GM19328 (cell line): ENCODE data around the gene RNU1-4.
"Not testable (repeated sequence)": the region's sequence is repeated elsewhere in the genome, so short reads cannot be mapped to it uniquely, and the experiment has no call there.

ENCODE experiments used
- ATAC-seq: cut with Tn5 transposase; IDR thresholded peaks from one replicate; pipeline ENCODE4 v1.9.1; 2021; ENCODE audit warnings: mild to moderate bottlenecking, moderate library complexity; ENCODE audit not compliant: unreplicated experiment

The RNU1-4 gene

DNA sequence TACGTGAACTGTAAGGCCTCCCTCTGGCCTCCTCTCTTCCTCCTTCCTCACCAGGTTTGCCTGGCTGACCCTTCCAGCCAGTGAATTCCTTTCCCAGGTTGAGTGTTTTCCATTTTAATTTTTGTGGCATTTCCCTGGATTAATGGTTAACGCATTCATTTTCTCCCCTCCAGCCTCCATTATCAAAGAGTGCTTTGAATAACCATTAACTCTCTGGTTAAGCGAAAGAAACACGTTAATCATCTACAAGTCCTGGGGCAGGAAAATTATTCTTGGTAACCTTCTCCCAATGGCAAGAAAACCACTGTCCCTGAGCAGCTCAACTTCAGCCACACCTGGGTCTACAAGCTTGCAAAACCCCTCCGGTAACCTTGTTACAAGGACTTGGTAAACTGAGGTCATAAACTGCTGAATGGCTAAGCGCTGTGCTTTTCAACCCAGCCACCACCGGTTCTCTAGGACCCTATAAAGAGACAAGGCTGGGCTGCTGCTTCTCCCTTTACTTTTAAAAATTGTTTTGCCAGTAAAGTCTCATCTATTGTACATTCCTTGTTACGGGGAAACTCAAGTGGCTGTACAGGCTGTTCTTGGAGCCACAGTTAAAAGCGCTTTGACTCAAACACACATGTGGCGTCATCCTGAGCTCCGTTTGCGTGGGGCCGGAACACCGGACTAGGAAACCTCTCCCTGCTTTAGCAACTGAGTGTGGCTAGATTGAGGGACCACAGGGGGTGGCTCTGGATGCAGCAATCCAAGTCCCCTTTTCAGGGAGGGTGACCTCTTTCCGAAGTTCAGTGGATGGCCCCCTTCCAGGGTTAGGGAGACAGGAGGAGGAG, 24.7 kb downstream of the RNU1-4 start:
- ATAC-seq = not testable (repeated sequence)

DNA sequence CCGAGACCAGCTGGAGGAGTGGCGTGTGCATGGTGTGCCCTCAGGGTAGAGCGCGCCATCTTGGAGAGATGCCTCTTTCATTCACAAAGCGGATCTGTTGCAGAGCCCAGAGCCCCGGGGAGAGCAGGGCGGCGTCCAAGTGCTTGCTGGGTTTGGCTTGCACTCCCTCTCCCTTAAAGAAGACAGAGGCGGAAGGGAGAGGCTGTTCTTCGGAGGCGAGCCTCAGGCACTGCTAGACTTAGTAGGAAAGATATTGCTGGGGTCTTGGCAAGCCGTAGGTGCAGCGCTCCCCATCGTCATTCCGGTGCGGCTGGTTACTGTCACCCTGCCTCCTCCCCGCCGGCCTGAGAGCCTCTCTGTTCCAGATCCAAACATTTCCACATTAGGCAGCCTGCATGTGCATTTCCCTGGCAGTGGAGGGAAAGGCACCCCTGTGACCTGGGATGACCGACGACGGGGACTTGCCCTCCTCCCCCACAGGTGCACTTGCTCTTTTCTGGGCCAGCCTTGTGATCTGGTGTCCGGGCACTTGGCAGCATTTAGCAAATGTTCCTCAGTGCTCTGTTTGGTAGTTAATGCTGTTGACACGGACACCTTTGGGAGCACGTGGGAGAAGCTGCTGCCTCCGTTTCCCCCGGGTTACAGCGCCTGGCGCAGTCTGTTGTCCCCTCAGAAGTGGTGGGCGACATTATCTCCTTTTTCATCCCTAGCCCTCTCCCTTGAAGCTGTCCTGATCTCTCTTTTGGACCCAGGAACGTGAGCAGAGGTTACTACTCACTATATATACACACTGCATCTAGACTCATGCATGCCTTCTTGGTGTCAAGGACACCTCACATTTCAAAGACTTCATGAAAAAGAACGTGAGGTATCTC, 25.7 kb downstream of the RNU1-4 start:
- not testable (repeated sequence) for ATAC-seq

DNA sequence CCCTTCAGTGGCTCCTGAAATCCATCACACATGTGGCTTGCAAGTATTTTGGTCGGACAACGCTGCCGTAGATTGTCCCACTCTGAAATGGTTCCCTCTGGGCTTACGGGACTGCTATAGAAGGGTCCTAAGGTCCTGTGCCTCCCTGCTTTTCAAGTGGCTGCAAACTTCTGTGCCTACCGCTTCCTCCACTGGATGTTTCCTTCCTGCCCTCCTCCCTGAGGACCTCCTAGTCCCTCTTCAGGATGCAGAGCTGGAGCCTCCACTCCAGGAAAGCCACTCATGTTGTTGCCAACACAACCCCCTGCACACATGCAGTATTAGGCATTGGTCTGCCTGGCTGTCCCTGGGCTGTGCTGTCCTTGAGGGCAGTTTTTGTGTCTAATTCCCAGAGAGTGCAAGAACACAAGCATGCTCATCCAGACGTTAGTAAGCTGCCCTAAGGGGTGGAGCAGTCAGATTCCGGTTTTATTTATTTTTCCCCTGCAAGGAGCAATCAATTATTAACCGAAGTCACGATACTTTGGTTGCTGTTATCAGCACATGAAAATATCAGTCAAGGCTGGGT, 26.5 kb downstream of the RNU1-4 start:
- ATAC-seq = not testable (repeated sequence)

DNA sequence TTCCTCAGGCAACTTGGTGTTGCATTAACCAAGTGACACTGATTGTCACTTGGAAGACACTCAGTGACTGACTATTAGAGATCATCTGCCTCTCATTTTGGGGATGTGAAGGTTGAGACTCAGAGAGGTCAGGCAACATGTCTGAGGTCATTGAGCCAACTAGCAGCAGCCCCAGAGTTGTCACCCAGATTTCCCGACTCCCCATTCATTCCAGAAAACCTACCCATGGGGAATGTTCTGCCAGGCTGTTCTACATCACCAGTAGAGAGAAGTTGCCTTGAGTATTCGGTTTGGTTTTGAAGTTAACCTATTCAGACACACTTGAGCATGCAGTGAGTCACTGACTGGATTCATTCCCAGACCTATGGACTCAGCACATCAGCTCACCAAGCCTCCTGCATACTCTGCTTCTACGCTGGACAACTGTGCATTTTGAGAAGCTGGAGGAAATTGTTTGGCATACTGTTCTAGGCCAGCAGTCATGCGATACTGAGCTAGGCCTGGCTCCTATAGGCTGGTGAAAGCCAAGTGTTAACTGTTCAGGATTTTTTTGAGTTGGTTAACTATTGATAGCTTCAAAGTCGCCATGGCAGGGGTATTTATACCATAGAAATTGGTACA, 29.9 kb downstream of the RNU1-4 start:
- not testable (repeated sequence) for ATAC-seq

DNA sequence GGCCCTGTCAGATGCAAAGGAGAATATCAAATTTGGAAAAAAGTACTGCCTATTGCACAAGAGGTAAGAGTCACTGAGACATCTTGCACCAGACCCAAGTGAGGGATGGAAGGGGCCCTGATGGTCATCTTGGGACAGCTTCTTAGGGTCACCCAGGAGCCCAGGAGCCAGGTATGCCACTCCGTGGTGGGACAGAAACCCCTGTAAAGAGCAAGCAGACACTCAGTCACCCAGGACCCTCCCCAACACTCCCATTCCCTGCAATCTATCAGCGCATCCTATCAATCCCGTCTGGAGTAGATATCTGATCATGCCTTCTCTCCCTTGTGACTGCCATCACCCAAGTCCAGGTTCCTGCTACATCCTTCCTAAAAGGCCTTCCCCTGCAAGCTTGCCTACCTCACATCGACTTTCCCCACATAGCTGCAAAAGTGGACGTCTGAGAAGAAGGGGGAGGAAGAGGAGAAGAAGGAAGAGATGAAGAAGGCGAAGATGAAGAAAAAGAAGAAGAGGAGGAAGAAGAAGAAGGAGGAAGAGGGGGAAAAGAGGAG, 30.7 kb downstream of the RNU1-4 start:
- ATAC-seq = not testable (repeated sequence)

DNA sequence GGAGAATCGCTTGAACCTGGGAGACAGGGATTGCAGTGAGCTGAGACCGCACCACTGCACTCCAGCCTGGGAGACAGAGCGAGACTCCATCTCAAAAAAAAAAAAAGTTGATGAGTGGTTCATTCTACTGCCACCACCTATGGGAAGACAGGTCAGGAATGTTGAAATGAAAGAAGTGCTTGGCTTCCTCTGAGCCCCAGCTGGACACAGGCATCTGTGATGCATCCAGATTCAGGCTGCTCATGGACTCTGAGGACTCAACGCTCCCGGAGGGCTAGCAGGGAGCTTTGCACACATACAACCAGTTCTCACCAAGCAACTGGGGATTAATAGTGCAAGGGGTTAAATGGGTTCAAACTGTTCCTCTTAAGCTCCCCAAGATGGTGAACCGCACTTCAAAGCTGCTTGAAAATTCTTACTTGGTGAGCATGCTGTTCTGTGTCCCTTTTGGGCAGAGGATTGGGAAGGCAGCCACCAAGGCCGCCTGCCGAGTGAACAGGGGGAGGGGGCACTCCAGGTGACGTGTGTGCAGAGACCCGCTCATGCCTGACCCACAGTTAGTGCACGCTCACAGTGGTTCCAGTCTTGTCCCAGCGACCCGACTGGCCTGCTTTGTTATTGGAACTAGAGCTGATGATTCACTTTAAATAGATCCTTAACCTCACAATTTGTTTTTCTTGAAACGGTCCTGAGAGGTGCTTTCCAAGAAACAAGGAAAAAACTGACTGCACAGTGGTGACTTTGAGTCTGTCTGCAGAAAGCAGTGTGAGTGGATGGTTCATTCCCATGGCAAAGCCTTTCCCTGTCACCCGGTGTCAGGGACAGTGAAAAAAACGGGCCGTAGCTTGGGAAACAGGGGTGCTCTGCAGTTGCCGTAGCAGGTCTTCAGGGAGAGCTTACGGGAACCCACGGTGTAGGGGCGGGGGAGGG, 32.2 kb downstream of the RNU1-4 start:
- not testable (repeated sequence) for ATAC-seq

DNA sequence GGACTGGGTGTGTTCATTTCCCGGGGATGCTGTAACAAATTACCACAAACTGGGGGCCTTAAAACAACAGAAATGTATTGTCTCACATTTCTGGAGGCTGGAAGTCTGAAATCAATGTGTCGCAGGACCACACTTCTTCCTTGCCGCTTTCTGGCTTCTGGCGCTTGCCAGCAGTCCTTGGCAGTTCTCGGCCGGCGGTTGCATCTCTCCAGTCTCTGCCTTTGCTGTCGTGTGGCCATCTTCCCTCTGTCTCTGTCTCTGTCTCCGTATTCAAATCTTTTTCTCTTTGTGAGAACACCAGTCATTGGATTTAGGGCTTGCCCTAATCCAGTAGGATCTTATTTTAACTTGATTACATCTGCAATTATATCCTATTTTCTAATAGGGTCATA, 32.9 kb downstream of the RNU1-4 start:
- ATAC-seq = not testable (repeated sequence)

DNA sequence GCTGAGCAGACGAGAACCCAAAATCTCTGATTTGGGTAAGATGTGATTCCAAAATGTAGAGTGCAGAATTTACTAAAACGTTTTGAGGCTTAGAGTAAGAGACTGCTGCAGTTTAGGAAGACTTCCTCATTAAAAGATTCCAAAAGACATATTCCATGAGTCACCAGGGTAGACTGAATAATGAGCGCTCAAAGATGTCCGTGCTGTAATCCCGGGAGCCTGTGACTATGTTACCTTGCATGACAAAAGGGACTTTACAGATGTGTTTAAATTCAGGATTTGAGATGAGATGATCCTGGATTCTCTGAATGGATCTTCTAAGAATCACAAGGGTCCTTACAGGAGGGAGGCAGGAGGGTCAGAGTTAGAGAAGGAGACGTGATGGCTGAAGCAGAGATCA, 33.4 kb downstream of the RNU1-4 start:
- not testable (repeated sequence) for ATAC-seq

DNA sequence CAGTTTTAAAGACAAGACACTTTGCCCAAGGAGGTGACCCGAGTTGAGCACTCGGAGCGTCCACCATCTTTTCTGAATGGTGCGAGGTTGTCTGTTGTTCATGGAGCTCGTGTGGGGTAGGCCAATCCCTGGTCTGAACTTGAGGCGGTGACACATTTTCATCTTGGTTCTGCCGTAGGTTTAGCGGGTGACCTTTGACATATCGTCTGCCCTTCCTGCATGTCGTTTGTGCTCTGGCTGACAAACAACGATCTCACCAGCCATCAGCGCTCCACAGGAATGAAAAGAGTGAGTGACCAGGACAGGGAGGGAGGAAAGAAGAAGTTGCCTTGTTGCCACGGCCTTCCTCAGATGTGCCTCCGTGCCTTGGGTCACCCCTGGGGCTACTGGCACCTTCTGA, 34.5 kb downstream of the RNU1-4 start:
- ATAC-seq = not testable (repeated sequence)

DNA sequence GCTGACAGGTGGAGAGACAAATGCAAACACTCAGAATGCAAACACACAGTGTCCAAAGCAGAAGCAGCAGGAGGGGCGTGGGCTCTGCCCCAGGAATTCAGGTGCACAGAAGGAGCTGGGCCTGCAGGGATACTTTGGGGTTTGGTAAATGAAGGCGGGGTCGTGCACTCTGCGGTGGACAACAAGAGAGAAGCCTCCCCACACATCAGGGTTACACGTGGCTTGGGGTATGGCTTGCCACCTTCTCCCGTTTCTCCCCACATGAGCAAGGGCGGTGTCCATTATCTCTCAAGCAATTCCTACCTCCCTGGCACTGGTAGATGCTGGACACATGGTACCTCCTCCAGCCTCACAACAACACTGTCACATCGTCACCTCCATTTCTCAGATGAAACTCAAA, 35.0 kb downstream of the RNU1-4 start:
- not testable (repeated sequence) for ATAC-seq

DNA sequence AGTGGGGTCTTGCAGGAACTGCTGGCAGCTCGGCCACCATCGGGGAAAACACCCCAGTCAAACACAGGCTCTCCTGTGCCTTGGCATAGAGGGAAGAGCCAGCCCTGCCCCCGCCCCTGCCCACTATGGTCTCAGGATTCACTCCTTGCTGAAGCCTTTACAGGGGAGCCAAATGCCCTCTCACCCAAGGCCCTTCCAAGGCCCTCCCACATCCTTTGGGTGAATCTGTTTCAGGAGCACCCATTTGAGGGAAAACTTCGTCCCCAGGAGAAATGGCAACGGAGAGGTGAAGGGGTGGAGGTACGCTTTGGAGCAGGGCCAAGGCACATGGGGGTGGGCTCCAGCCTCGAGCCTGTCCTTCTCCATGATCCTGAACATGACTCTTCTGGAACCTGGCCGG, 35.9 kb downstream of the RNU1-4 start:
- ATAC-seq = not testable (repeated sequence)

DNA sequence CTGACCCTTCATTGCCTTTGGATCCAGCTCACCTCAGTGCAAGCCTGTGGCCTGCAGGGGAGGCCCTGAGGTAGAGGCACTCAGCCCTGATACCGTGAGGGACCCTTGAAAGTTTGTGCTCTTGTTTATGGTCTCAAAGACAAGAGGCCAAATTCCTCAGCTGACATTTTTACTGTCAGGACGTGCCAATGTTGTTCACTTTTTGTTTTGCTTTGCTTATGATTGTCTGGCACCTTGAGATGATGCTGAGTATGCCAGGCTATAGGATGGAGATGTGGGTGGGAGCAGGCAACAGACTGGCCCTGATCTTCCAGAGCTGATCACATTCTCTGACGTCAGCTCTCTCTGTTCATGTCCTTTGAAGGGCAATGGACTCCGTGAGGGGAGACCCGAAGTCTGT, 36.5 kb downstream of the RNU1-4 start:
- not testable (repeated sequence) for ATAC-seq

DNA sequence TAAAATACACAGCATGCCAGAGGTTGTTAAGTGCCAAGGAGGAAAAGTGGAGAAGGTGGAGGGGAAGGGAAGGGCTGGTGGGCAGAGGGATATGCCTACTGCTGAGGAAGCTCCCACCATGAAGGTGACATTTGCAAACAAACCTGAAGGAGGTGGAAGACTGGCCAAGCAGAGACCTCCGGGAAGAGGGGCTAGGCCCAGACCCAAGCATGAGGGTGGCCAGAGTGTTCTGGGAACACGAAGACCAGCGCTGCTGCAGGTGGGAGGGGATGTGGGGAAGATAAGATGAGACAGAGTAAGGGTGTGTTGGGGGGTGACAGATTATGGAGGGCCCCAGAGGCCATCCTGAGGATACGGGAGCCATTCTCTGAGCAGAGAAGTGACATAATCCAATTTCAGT, 37.5 kb downstream of the RNU1-4 start:
- not testable (repeated sequence) for ATAC-seq

DNA sequence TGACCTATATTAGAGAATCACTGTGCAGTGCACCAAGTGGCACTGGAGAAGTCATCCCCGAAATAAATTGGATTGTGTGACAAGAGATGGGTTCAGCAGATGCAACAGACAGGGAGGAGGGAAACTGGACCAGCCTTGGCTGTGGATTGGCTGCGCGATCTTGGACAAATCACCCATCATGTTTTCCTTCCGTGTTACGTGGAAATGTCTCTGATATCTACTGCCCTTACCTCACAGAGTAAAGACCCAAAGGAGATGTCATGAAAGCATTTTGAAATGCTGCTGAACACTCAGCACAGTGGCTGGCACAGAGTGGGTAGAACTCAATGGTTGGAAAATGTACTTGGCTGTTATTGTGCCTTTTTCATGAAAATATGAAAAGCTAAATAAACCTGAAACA, 39.2 kb downstream of the RNU1-4 start:
- ATAC-seq = not testable (repeated sequence)

DNA sequence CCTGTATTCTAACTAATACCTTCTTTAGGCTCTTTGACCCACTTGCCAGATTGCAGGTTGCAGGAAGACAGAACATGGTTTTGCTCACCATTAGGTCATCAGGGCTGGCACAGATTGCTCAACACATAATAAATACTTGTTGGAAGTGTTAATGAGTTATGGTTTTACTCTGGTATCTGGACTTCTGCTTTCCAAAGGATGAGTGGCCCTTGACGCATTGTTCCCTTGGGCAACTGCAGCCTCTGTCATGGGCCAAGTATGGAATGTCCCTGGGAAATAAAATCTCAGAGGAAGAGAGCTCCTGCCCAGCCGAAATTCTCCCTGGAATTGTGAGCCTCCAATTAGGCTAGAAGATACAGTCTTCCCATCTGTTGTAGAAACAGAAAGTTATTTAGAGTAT, 40.7 kb downstream of the RNU1-4 start:
- ATAC-seq = not testable (repeated sequence)

DNA sequence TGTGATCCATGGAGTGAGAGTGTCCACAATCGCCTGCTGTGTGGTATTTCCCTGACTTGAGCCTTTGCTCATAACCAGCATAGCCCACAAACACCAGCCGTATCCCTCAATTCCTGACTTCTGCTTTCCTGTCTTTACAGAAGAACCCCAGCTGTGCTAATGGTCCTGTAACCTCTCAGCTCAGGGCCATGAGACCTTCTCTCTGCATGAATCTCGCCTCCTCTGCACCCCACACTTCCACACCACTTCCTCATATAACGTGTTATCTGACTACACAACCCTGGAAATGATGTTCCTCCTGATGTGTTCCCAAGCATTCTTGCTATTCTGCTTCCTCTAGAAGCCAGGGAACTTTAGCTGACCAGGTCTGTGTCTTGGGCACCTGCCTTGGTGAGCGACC, 41.3 kb downstream of the RNU1-4 start:
- ATAC-seq = not testable (repeated sequence)

DNA sequence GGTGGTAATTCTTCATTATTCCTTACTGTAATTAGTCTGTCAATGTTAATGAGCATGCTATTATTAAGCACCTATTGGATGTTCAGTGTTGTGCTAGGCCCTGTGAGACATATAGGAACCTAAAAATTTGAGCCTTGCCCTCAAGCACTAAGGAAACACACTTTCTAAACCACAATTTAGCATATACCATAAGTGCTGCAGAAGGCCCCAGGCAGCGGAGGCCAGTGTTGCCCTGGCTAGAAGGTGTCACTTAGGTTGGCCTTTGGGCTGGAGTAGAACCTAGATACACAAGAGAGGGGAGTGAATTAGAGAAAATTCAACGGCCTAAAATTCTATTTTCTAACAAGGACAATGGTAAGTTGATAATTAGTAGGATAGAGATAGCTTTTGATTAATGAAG, 44.6 kb downstream of the RNU1-4 start:
- not testable (repeated sequence) for ATAC-seq

DNA sequence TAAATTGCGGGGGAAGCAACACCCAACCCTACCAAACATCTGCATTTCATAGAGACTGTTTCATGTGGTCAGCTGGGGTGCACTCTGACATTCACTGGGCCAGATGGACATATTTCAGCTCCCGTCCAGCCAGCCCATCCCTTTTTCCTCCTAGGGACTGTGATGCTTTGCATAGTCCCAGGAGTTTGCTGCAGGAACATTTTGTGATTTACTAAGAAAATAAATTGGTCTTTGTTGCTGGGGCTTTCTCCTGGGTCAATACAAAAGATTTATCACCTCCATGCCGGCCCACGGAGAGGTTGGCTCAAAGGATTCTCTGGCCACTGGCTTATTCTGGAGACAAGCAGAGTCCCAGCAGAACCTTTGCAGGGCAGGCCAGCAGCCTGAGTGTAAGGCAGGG, 46.0 kb downstream of the RNU1-4 start:
- not testable (repeated sequence) for ATAC-seq

DNA sequence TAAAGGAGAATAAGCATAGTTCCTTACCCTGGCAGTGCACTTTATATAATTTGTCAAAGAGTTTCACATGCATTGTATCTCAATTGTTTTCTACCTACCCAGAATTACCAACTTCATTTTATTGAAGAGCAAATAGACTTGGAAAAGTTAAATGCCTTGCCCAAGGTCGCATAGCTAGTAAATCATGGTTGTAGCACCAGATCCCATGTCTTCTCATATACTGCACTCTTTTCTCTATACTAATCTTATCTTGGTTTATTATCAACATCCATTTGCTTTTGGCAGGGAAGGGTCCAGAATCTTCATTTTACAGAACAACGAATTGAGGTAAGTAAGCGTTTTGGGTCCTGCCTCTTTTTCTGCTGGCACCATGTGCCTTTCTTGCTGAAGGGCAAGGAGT, 46.9 kb downstream of the RNU1-4 start:
- not testable (repeated sequence) for ATAC-seq

DNA sequence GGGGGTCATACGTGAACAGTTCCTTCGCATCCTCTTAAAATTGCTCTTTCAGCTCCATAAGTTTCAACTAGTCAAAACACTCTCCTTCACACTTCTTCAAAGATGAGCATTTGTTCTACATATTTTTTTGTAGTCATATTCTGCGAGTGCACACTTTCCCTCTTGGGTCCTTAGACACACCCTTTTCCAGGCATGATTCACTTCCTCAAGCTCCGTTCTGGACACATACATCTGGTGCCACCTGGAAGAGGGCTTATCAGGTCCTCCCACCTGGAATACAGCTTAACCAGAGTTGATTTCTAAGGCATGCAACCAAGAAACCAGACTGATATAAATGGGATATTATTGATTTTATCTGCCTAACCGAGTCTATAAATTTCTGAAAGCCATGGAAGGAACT, 47.4 kb downstream of the RNU1-4 start:
- not testable (repeated sequence) for ATAC-seq
